Skin epidermis (tissue), 12 donors: Measurements from ENCODE around the gene ST6GAL1.

Experiments used
- H3K27ac ChIP-seq, 21 experiments: fragments of 200-600 bp; sonication (generic) in 11 of 21; one replicate each; pipeline ENCODE4 v1.5.0; 2020; ENCODE audit warnings: mild to moderate bottlenecking in 3 of 21, inconsistent platforms in 2 of 21, moderate library complexity in 2 of 21
- H3K4me3 ChIP-seq, 7 experiments: fragments of 200-600 bp; sonication (generic) in 2 of 7; one replicate each; pipeline ENCODE4 v1.5.0; 2020; ENCODE audit warnings: inconsistent platforms in 2 of 7, mild to moderate bottlenecking in 2 of 7, moderate library complexity in 1 of 7

ST6GAL1 gene

GRCh38 chr3:186909078-186909853 lies 21.1 kb upstream of the ST6GAL1 start:
- Histone ChIP-seq H3K4me3 (no peak overlapping the region), H3K27ac (peak overlapping the region in 12 of 21 experiments; percentile 36 to 85 (median 59))

DNA sequence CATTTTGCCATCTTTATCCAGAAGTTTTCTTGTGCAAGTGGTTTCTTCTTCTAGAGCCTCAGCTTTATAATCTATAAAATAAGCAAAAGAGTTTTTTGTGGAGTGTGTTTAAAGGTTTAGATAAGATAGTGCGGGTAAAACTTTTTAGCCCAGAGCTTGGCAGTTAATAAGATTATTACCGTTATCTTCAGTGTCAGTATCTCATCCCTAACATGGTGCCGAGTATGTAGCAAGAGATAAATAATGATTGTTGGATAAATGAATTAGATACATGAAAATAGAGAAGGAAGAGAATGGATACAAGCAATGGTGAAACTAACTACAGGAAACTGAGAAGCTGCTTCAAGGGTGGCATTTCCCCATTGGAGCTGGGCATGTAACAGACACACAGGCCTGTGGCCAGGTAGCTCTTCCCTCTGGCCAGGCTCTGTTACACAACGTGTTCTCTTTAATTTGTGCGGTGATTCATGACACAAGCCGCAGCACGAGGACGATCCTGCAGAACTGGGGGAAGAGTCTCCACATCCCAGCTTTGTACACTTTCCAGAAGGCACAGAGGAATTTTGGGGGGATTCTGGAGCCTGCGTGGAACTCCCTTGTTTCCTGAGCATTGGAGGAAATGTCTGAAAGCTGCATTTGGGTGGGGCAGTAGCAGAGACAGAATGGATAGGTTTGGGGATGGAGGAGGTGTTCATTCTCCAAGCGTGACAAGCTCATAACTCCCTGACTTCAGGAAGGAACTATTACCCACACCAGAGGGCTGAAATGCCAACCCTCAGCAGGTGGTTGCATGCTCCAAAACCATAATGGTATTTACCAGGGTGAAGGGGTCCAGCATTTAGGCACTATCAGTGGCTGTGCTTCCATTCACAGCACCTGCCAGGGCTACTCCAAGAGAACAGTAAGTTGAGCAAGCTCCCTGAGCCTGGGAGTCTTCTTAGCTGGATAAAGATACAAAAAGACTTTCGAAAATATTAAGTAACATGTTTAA lies 14.2 kb upstream of the ST6GAL1 start:
- H3K27ac ChIP-seq, result no peak overlapping the region
- no peak overlapping the region for H3K4me3 ChIP-seq

- H3K27ac ChIP-seq, result no peak overlapping the region
- no peak overlapping the region for H3K4me3 ChIP-seq
These were observed 12.6 kb upstream of the ST6GAL1 start for GRCh38 chr3:186917512-186918312.

DNA sequence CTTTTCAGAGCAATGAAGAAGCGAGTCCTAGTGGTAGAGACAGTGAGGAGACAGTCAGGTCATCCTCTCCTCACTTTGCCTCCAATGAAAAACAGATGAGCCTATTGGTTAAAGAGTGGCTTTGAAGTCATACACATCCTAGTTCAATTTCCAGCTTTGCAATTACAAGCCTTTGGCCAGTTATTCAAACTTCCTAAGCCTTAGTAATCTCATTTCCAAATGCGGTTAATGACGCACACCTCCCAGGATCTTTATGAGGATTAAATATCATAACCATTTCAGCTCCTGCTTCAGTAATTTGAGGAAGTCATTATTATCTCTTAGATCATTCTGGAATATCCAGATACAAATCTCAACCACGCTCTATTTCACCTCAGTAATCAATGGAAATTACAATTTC lies 10.0 kb upstream of the ST6GAL1 start:
- H3K4me3 ChIP-seq, result no peak overlapping the region
- no peak overlapping the region for H3K27ac ChIP-seq

DNA sequence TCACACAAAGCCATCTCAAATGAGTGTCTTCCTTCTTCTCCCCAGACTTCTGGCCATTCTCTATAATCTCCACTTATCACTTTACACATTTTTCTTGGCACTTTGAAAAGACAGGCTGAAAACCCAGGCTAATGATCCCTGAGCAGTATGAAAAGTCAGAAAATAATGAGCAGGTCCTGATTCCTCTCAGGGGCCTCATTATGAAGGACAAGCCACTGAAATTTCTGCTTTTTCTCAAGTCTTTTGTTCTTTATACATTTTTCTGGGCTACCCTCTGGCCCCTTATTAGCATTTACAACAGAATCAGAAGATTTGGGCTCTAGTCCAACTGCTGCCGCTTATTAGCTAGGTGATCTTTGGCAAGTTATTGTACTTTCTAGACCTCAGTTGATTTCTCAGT lies 9.5 kb upstream of the ST6GAL1 start:
- Histone ChIP-seq H3K27ac (no peak overlapping the region), H3K4me3 (no peak overlapping the region)

GRCh38 chr3:186921578-186921977 lies 8.7 kb upstream of the ST6GAL1 start:
- H3K4me3 ChIP-seq, result no peak overlapping the region
- no peak overlapping the region for H3K27ac ChIP-seq

DNA sequence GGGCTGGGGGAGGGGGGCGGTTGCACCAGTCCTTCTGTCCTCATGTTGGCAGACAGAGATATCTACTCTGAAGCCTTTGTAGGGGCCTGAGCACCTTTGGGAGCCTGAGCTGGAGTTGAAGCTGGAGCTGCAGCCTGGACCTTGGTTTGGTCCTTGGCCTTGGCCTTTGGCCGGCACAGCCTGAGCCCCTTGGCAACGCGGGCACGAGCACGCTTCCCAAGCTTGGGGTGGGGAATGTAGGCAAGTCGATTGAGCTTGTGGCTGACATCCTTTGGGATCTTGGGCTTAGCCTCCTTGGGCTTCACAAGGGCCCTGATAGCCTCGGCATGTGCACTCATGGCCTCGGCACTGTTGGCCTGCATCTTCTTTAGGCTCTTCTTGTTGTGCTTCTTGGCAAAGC lies 8.1 kb upstream of the ST6GAL1 start:
- Histone ChIP-seq H3K4me3 (no peak overlapping the region), H3K27ac (no peak overlapping the region)

DNA sequence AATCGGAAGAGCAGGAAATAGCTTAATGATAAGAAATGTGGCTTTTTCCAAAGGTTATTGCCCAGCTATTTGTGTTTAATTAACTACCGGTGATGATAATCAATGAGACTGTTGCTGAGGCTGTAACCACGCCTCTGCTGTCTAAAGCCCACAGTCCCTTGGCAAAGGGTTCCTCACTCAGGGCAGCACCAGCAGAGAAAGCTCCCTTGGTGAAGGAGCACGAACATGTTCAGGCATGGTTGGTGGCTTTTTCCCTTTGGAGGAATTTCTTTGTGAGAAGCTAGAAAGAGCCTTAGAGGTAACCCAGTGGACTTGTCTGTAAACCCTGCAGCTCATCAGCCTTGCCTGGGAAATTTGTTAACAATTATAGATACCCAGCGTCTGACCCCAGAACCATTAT lies 7.5 kb upstream of the ST6GAL1 start:
- no peak overlapping the region for H3K27ac ChIP-seq

GRCh38 chr3:186923241-186923640 lies 7.1 kb upstream of the ST6GAL1 start:
- Histone ChIP-seq H3K4me3 (no peak overlapping the region), H3K27ac (no peak overlapping the region)

More for the DNA sequence above, 7.5 kb upstream of the ST6GAL1 start:
- H3K4me3 ChIP-seq, result no peak overlapping the region

DNA sequence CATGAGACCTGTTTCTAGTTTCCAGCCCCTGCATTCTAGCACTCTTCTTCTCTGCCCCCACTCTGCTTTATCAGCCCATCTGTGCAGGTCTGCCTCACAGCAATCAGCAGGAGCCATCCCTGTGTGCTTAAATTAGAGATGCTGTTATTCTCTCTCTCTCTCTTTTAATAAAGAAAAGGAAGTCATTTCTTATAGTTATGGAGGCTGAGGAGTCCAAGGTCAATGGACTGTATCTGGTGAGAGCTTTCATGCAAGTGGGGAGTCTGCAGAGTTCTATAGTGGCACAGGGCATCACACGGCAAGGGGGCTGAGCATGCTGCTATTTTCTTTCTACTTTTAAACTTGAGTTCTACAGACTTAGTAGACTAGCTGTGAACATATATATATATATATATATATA lies 4.5 kb upstream of the ST6GAL1 start:
- no peak overlapping the region for H3K27ac ChIP-seq
- no peak overlapping the region for H3K4me3 ChIP-seq

DNA sequence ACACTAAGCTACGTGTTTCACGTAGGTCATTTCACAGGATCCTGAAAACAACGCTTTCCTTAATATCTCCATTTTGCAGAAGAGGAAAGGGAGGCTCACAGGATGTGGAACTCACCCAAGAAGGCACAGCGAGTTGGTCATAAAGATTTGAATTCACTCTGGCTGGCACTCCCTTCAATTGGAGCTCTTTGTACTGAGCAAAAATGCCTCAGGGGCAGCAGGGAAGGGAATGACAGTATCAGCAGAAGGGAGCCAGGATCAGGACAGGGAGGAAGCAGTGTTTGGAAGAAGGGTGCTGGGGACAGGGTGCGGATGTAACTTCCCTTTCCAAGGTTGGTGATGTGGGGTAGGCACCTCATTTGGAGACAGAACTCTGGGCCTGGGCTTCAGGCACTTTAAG lies 1.1 kb upstream of the ST6GAL1 start:
- Histone ChIP-seq H3K4me3 (no peak overlapping the region), H3K27ac (peak overlapping the region in 2 of 21 experiments; percentile 86 to 96)

DNA sequence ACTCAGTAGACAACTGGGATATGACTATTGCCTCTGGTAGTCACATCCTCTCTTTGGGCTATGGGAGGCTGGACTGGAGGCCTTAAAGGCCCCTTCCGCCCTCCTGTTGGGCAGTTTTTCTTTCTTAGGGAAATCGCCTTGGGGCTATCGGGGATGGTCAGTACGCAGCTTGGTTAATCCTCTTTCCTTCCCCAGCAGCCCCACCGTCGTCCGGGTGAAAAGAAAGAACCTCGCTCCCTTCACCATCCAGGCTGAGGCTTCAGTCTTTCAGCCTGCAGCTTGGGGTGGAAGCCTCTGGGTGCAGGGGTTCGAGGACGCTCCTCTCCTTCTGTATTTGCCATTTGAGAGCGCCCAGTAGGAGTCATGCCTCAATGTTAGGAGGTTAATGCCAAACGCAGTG lies 641 bp upstream of the ST6GAL1 start:
- Histone ChIP-seq H3K27ac (peak overlapping the region in 9 of 21 experiments; percentile 73 to 96 (median 86)), H3K4me3 (peak overlapping the region in 6 of 7 experiments; percentile 40 to 75 (median 62))

GRCh38 chr3:186930641-186931531 lies 560 bp downstream of the ST6GAL1 start:
- Histone ChIP-seq H3K27ac (peak overlapping the region; percentile 62 to 96 (median 81)), H3K4me3 (peak overlapping the region; percentile 40 to 81 (median 68))

GRCh38 chr3:186931532-186932280 lies 1.4 kb downstream of the ST6GAL1 start:
- peak overlapping the region; percentile 58 to 96 (median 81) for H3K27ac ChIP-seq

DNA sequence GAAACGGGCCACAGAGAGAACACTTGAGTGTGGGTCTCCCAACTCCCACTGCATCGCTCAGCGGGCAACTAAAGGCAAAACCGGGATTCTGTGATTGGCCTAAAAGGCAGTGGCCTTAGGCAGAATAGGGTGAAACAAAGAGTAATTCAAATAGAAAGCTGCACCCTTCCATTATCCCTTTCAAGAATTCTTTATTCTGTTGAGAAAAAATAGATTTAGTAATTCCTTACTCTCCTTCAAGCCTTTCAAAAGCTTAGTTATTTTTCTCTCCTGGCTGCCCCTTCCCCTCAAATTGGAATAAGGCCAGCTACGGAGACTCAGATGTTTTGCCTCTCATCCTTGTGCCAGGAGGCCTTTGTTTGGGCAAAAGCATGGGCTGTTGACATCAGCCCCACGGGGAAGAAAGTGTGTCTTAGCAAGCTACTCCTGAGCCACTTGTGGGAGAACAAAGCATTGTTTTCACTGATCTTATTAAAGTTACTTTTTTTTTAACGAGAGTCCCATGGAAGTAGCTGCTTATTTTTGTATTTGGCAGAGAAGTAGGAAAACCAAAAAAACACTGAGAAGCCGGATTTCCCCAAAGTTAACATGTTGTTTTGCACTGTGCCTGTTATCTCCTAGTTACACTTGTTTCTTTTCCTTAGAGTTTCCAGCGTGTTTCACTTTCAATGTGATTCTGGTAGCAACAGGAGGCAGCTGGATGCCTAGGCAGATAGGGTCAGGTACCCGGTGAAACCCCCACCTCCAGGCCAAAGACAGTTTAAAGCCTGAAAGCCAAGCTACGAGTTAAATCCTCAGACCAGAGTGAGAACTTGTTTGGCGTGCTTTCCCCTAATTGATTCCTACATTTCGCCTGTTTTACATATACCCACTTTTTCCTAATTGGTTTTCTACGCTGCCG lies 2.2 kb downstream of the ST6GAL1 start:
- Histone ChIP-seq H3K27ac (peak overlapping the region; percentile 17 to 96 (median 81)), H3K4me3 (peak overlapping the region; percentile 40 to 81 (median 68))

More at GRCh38 chr3:186931532-186932280, 1.4 kb downstream of the ST6GAL1 start:
- H3K4me3 ChIP-seq, result peak overlapping the region; percentile 40 to 81 (median 68)

- Histone ChIP-seq H3K27ac (peak overlapping the region in 3 of 21 experiments; percentile 27 to 90 (median 86)), H3K4me3 (no peak overlapping the region)
These were observed 3.5 kb downstream of the ST6GAL1 start for GRCh38 chr3:186933816-186934215.

GRCh38 chr3:186935133-186935532 lies 4.8 kb downstream of the ST6GAL1 start:
- no peak overlapping the region for H3K4me3 ChIP-seq
- no peak overlapping the region for H3K27ac ChIP-seq
